Gastroesophageal sphincter (tissue), 4 donors: ENCODE data around the gene RPLP2. TPM values are rescaled to one million over a fixed set of nuclear protein-coding genes. Genes with fewer than 3 reads are reported as not detected.

Source experiments
- ATAC-seq: fragments of 150-250 bp; one replicate; pipeline ENCODE4 v1.9.1; 2016; ENCODE audit warnings: mild to moderate bottlenecking, moderate library complexity
- H3K27ac ChIP-seq, 4 donors: fragments of 200-600 bp; sonication (generic) in 3 of 4; 1 replicate in 3 of 4; 2 replicates in 1 of 4; pipeline ENCODE4 v1.5.1; 2016 to 2019
- H3K27me3 ChIP-seq: fragments of 200-600 bp; sonication (generic); one replicate; pipeline ENCODE4 v1.5.1; 2019
- H3K36me3 ChIP-seq, 2 donors: fragments of 200-600 bp; sonication (generic); one replicate each; pipeline ENCODE4 v1.5.1; 2019; ENCODE audit warnings: control low read depth in 1 of 2
- H3K4me1 ChIP-seq, 3 donors: fragments of 200-600 bp; sonication (generic); 1 replicate in 2 of 3; 2 replicates in 1 of 3; pipeline ENCODE4 v1.5.1; 2016 to 2019; ENCODE audit warnings: control low read depth in 2 of 3
- H3K4me3 ChIP-seq, 2 donors: fragments of 200-600 bp; sonication (generic); one replicate each; pipeline ENCODE4 v1.5.1; 2019; ENCODE audit warnings: mild to moderate bottlenecking in 1 of 2, moderate library complexity in 1 of 2
- H3K9me3 ChIP-seq, 3 donors: fragments of 200-600 bp; sonication (generic); one replicate each; pipeline ENCODE4 v1.5.1; 2017 to 2019; ENCODE audit warnings: control low read depth in 2 of 3
- EP300 ChIP-seq: sonication (generic); formaldehyde crosslinking; IDR thresholded peaks from one replicate; pipeline ENCODE4 v1.6.1; 2017; ENCODE audit warnings: antibody characterized with exemption, mild to moderate bottlenecking
- POLR2A ChIP-seq, 2 donors: fragments of 450-650 bp; IDR thresholded peaks; one replicate each; pipeline ENCODE4 v1.6.1; 2017; ENCODE audit warnings: antibody characterized with exemption in 2 of 2, mild to moderate bottlenecking in 2 of 2, moderate library complexity in 1 of 2
- POLR2AphosphoS5 ChIP-seq: sonication (generic); formaldehyde crosslinking; IDR thresholded peaks from one replicate; pipeline ENCODE4 v1.6.1; 2017; ENCODE audit warnings: antibody characterized with exemption
- WGBS, 2 donors: methylation state at CpG; one replicate each; pipeline ENCODE4 v1.1.5; 2018; ENCODE audit warnings: low coverage in 1 of 2; 5-methylcytosine and 5-hydroxymethylcytosine counted together
- total RNA-seq, 4 donors: library from RNA; depleted of rRNA; stranded (reverse); fragments of >200 nt; gene quantifications; one replicate each; pipeline ENCODE4 v1.1.0, GENCODE V29; 2016
- TF ChIP-seq, protein P1 (sequence below), 4 experiments: fragments of 200-600 bp in 2 of 4; fragments of 450-650 bp in 2 of 4; sonication (generic) in 1 of 4; IDR thresholded peaks; one replicate each; pipeline ENCODE4 v1.5.1; 2017 to 2019; ENCODE audit warnings: antibody characterized with exemption in 4 of 4, mild to moderate bottlenecking in 2 of 4, moderate library complexity in 2 of 4

RPLP2 gene
- total RNA-seq, 4 donors from 2014 or later = 165 to 880 (median 462) TPM

DNA sequence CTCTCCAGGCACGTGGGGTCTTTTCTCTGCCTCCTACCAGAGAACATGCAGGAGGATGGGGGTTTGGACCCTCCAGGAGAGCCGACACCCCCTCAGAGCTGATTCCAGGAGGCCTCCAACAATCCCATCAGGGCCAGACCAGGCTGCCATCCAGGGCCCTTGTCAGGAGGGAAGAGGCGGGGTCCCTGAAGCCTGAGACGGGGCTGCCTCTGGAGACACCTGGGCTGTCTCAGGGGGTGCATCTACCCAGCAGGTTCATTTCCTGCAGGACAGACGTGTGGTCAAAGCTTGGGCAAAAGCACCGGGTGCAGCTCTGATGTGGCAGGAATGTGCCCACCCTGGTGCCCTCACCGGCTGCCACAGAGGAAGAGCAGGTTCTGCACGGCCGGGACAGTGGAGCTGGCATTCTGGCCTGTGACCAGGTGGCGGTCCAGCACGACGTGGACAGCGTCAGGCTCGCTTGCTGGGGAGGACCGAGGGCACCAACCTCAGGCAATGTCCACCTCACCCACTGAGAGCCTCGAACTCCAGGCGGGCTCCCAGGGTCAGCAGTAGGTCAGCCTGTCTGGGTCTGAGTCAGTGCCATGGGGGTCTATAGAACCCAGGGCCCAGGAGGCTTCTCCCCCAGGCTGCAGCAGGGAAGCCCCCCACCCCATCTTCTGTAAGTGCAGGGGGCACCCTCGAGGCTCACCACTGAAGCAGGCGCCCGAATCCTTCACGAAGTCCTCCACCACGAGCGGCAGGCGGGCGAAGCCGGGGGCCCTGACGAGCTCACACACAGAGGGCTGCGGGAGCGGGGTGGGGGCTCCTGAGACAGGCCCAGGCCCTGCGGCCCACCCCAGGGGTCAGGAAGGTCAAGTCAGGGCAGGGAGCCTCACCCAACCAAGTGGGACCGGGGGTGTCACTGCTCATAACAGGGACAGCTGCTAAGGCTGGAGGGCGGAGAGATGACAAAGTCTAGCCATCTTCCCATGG, 38.8 kb upstream of the RPLP2 start:
- no peak for ATAC-seq
- WGBS, 2 donors = 67% methylated on average over 1 of the region's 32 CpGs; no CpG with 5 or more reads in 1 of the 2 donors
- no peaks in the 10 kb centered on the region for H3K27me3 ChIP-seq
- H3K27ac ChIP-seq = no peak overlapping the region
- TF ChIP-seq POLR2A (IDR thresholded peaks at IDR 0.05) (no peak), EP300 (no peak), POLR2AphosphoS5 (no peak)
- TF ChIP-seq, protein P1, sequence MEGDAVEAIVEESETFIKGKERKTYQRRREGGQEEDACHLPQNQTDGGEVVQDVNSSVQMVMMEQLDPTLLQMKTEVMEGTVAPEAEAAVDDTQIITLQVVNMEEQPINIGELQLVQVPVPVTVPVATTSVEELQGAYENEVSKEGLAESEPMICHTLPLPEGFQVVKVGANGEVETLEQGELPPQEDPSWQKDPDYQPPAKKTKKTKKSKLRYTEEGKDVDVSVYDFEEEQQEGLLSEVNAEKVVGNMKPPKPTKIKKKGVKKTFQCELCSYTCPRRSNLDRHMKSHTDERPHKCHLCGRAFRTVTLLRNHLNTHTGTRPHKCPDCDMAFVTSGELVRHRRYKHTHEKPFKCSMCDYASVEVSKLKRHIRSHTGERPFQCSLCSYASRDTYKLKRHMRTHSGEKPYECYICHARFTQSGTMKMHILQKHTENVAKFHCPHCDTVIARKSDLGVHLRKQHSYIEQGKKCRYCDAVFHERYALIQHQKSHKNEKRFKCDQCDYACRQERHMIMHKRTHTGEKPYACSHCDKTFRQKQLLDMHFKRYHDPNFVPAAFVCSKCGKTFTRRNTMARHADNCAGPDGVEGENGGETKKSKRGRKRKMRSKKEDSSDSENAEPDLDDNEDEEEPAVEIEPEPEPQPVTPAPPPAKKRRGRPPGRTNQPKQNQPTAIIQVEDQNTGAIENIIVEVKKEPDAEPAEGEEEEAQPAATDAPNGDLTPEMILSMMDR (IDR thresholded peaks at IDR 0.05) = no peak
- H3K4me1 ChIP-seq = peaks cover 0 to 42% (median 11%) of the 10 kb centered on the region in 3 donors
- H3K36me3 ChIP-seq = peaks cover 0 to 88% of the 10 kb centered on the region in 2 donors
- H3K9me3 ChIP-seq = no peaks in the 10 kb centered on the region
- H3K4me3 ChIP-seq = no peak overlapping the region

DNA sequence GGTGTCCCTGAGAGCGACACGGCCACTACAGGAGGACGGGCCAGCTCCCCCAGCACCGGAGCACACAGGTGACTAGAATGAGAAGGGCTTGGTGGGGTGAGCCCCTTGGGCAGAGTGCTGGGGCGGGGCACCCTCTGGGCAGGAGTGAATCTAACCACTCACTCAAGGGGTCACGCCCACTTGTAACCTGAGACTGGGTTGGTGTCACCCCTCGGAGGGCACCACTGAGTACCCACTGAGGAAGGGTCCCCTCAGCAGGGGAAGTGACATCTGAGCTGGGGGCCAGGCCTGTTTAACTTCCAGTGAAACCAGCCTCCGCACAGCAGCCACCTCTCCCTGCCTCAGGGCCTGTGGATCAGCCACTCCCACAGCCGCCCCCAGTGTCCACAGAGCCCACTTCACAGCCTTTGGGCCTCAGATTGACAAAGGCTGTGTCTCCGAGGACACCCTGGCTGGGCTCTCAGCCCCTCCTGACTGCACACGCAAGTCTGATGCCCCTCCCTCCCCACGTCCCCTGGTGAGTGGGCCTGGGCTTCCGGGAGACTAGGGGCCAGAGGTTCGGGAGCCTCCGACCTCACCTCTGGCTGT, 38.1 kb upstream of the RPLP2 start:
- peaks cover 0 to 80% of the 10 kb centered on the region in 2 donors for H3K36me3 ChIP-seq
- no peak for ATAC-seq
- H3K4me1 ChIP-seq = peaks cover 0 to 50% (median 17%) of the 10 kb centered on the region in 3 donors
- no peaks in the 10 kb centered on the region for H3K9me3 ChIP-seq
- no CpG with 5 or more reads among the region's 15 CpGs for WGBS, 2 donors
- no peak overlapping the region for H3K4me3 ChIP-seq
- no peaks in the 10 kb centered on the region for H3K27me3 ChIP-seq
- no peak for TF ChIP-seq EP300
- TF ChIP-seq, protein P1 (IDR thresholded peaks at IDR 0.05) = no peak
- no peak for TF ChIP-seq POLR2AphosphoS5
- TF ChIP-seq POLR2A (IDR thresholded peaks at IDR 0.05) = no peak
- H3K27ac ChIP-seq = peak overlapping the region in 1 of 4 donors; percentile 41

DNA sequence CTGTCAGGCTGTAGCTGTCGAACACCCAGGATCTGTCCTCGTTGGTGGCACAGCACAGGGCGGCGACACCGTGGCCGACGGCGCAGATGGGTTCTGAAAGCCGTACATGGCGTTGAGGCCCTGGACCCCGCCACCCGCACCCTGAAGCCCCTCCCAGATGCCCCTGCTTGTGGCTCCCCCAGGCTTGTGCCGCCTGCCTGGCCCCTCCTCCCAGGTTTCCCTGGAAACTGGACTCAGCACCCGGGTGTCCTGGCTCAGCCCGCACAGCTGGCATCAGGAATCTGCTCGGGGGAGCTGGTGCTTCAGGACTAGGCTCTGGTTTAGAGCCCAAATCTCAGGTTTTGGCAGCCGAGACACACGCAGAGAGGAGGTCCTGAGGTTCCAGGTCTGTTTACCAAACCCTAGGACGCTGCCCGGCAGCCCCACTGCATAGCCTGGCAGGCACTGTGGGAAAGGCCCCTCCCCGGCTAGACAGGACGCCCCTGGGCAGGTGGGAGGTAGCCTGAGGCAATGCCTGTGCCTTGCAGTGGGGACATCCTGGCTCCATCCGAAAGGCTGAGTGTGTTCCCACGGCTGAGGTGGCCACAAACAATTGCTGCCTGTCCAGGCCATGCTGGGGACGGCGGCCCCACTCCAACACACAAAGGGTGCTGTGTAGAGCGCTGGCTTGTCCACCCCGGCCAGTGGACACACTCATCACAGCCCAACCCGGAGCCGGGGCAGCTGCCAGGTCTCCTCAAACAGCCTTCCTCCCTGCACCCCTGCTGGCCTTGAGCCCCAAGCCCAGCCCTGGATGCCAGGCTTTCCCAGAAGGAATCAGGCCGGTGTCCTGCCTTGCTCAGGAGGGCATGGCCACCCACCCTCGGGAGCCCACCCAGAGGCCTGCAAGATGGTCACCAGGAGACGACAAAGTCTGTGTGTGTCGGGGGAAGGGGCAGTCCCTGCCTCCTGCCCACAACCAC, 37.1 kb upstream of the RPLP2 start:
- H3K9me3 ChIP-seq = no peaks in the 10 kb centered on the region
- H3K4me3 ChIP-seq = no peak overlapping the region
- H3K36me3 ChIP-seq = peaks cover 0 to 70% of the 10 kb centered on the region in 2 donors
- no peaks in the 10 kb centered on the region for H3K27me3 ChIP-seq
- peaks cover 0 to 52% (median 17%) of the 10 kb centered on the region in 3 donors for H3K4me1 ChIP-seq
- WGBS, 2 donors = 80% methylated on average over 1 of the region's 34 CpGs; no CpG with 5 or more reads in 1 of the 2 donors
- no peak for TF ChIP-seq EP300
- no peak for TF ChIP-seq POLR2A (IDR thresholded peaks at IDR 0.05)
- no peak for TF ChIP-seq POLR2AphosphoS5
- no peak for ATAC-seq
- peak overlapping the region in 2 of 4 donors; percentile 26 to 41 for H3K27ac ChIP-seq

DNA sequence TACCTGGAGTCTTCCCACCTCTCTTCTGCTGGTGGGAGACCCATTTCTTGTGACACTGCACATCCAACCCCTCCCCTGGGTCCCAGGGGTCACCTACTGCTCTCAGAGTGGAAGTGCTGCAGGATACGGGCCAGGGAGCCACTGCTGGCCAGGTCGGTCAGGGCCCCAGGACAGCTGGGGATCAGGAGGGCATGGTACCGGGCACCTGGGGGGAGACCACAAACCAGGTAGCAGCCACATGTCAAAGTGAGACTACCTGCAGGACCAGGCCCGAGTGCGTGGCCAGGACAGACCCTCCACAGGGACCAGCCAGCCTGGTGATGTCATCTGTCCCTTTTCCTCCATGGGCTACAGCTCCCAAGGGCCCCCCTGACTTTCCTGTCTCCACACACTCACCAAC, 36.3 kb upstream of the RPLP2 start:
- Histone ChIP-seq H3K4me1 (peaks cover 0 to 59% (median 21%) of the 10 kb centered on the region in 3 donors), H3K27ac (peak overlapping the region in 2 of 4 donors; percentile 26 to 41), H3K4me3 (no peak overlapping the region), H3K27me3 (no peaks in the 10 kb centered on the region), H3K9me3 (no peaks in the 10 kb centered on the region), H3K36me3 (peaks cover 0 to 64% of the 10 kb centered on the region in 2 donors)
- TF ChIP-seq, protein P1 (IDR thresholded peaks at IDR 0.05) = no peak
- no peak for ATAC-seq
- 91% methylated on average over 4 of the region's 5 CpGs; no CpG with 5 or more reads in 1 of the 2 donors for WGBS, 2 donors
